C4-2B (cell line): Measurements from ENCODE around the gene KCNK4.

Experiments
- CTCF ChIP-seq: fragments of 450-650 bp; conservative IDR thresholded peaks from 2 replicates; pipeline ENCODE4 v1.5.1; 2017; ENCODE audit warnings: mild to moderate bottlenecking
- ZFX ChIP-seq: fragments of 450-650 bp; IDR thresholded peaks from 2 replicates; pipeline ENCODE4 v1.6.1; 2017

- TF ChIP-seq CTCF (no peak), ZFX (no peak)
Measured at GRCh38 chr11:64266339-64266738, 24.8 kb upstream of the KCNK4 start.
